Neural cell (in vitro differentiated cells): ENCODE results near the gene SEBOX.

Experiments used
- EP300 ChIP-seq: fragments of 450-650 bp; conservative IDR thresholded peaks from 2 replicates; pipeline ENCODE4 v1.6.1; 2014; ENCODE audit warnings: antibody characterized with exemption, mild to moderate bottlenecking, moderate library complexity; ENCODE audit not compliant: poor library complexity, severe bottlenecking
- EZH2 ChIP-seq: fragments of 200-600, 300-800 bp; shearing (Covaris generic), sonication (generic); IDR thresholded peaks from 2 replicates; pipeline ENCODE4 v1.6.1; 2014; ENCODE audit warnings: antibody characterized with exemption, low read length, borderline replicate concordance, mild to moderate bottlenecking; ENCODE audit not compliant: insufficient read depth, poor library complexity, severe bottlenecking
- MXI1 ChIP-seq: fragments of 450-650 bp; conservative IDR thresholded peaks from 2 replicates; pipeline ENCODE4 v1.6.1; 2014; ENCODE audit warnings: antibody characterized with exemption, mild to moderate bottlenecking; ENCODE audit not compliant: poor library complexity, severe bottlenecking
- POLR2AphosphoS5 ChIP-seq: IDR thresholded peaks from 2 replicates; pipeline ENCODE4 v1.6.1; 2012
- REST ChIP-seq: IDR thresholded peaks from 2 replicates; pipeline ENCODE4 v1.6.1; 2012; ENCODE audit warnings: borderline replicate concordance
- SMC3 ChIP-seq: fragments of 450-650 bp; conservative IDR thresholded peaks from 2 replicates; pipeline ENCODE4 v1.6.1; 2014; ENCODE audit warnings: antibody characterized with exemption, mild to moderate bottlenecking, moderate library complexity; ENCODE audit not compliant: poor library complexity
- TAF1 ChIP-seq: IDR thresholded peaks from 2 replicates; pipeline ENCODE4 v1.6.1; 2012; ENCODE audit warnings: low read depth
- TF ChIP-seq, protein P1 (sequence below): fragments of 450-650 bp; IDR thresholded peaks from 2 replicates; pipeline ENCODE4 v1.5.1; 2014; ENCODE audit warnings: antibody characterized with exemption, mild to moderate bottlenecking, moderate library complexity; ENCODE audit not compliant: poor library complexity, severe bottlenecking

DNA sequence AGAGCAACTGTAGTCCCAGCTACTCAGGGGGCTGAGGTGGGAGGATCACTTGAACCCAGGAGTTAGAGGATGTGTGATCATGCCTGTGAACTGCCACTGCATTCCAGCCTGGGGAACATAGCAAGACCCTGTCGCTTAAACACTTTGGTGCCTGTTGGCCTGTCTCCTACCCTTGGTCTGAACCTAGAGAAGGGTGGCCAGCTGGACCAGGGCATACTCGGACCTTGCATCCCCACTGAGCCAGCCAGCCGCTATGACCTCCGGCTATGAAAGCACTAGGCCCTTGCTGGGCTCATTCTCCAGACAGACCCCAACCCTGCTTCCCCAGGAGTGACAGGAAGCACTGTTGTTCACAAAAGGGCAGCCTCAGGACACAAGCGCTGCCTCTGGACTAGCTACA lies 34.3 kb downstream of the SEBOX start:
- TF ChIP-seq, protein P1, sequence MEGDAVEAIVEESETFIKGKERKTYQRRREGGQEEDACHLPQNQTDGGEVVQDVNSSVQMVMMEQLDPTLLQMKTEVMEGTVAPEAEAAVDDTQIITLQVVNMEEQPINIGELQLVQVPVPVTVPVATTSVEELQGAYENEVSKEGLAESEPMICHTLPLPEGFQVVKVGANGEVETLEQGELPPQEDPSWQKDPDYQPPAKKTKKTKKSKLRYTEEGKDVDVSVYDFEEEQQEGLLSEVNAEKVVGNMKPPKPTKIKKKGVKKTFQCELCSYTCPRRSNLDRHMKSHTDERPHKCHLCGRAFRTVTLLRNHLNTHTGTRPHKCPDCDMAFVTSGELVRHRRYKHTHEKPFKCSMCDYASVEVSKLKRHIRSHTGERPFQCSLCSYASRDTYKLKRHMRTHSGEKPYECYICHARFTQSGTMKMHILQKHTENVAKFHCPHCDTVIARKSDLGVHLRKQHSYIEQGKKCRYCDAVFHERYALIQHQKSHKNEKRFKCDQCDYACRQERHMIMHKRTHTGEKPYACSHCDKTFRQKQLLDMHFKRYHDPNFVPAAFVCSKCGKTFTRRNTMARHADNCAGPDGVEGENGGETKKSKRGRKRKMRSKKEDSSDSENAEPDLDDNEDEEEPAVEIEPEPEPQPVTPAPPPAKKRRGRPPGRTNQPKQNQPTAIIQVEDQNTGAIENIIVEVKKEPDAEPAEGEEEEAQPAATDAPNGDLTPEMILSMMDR = no peak
- no peak for TF ChIP-seq SMC3
- TF ChIP-seq EZH2 = no peak
- TF ChIP-seq POLR2AphosphoS5 = no peak
- no peak for TF ChIP-seq REST
- no peak for TF ChIP-seq EP300
- no peak for TF ChIP-seq MXI1
- no peak for TF ChIP-seq TAF1
